Measurements from ENCODE around the gene ST8SIA4. TPM values are rescaled to one million over a fixed set of nuclear protein-coding genes. Genes with fewer than 3 reads are reported as not detected.

Gene ST8SIA4
- total RNA-seq, 1 experiment from 2014 or later = not detected

- Histone ChIP-seq H3K9me2 (ENCODE audit: insufficient read depth) (no peaks in the 10 kb centered on the region; the same call in 1 of the 2 replicates), H3K9me3 (ENCODE audit: control insufficient read depth in 1 of 2, insufficient read depth in 1 of 2, low read depth in 1 of 2, low read length in 2 of 2) (no peaks in the 10 kb centered on the region), H3K27me3 (ENCODE audit: insufficient read depth, low read length) (no peaks in the 10 kb centered on the region), H3K27ac (ENCODE audit: low read depth, low read length) (no peak overlapping the region), H2AFZ (ENCODE audit: low read depth, low read length, poor library complexity, severe bottlenecking) (no peak overlapping the region), H3K4me2 (ENCODE audit: low read length) (no peak overlapping the region), H3K4me1 (ENCODE audit: control insufficient read depth in 1 of 2, insufficient read depth in 2 of 2, low read length in 2 of 2) (peaks cover 0 to 2% of the 10 kb centered on the region in 2 experiments; a peak in 2 of 4 replicates), H3K79me2 (ENCODE audit: insufficient read depth, low read length) (no peaks in the 10 kb centered on the region), H3K36me3 (ENCODE audit: control insufficient read depth in 1 of 2, insufficient read depth in 2 of 2, low read length in 2 of 2) (no peaks in the 10 kb centered on the region), H4K20me1 (ENCODE audit: insufficient read depth) (no peaks in the 10 kb centered on the region), H3K4me3 (replicated peaks in 1 of 2; ENCODE audit: low read depth in 1 of 2, low read length in 2 of 2) (no peak overlapping the region), H3K9ac (ENCODE audit: low read length) (no peak overlapping the region)
- intact Hi-C loops (cut with micrococcal nuclease) = no loop called here
- BruUV-seq (replicated peaks) = no TSS peak
- TF ChIP-seq EZH2 (IDR thresholded peaks at IDR 0.05) (no peak), POLR2A (IDR thresholded peaks at IDR 0.05; ENCODE audit: borderline replicate concordance, extremely low read depth, insufficient read depth, insufficient read length) (no peak)
- POLR2A ChIA-PET = no interaction called here
- CTCF ChIA-PET = no interaction called here
- ATAC-seq (no peak), DNase-seq (ENCODE audit: low read depth, low spot score) (no peak)
- RAD21 ChIA-PET (ENCODE audit: low non-redundant PET in 1 of 2, low total read pairs in 2 of 2, uncharacterized antibody in 2 of 2, unreplicated experiment in 2 of 2) = no interaction called here
These were observed 56.3 kb downstream of the ST8SIA4 start for GRCh38 chr5:100846772-100847171.

DNA sequence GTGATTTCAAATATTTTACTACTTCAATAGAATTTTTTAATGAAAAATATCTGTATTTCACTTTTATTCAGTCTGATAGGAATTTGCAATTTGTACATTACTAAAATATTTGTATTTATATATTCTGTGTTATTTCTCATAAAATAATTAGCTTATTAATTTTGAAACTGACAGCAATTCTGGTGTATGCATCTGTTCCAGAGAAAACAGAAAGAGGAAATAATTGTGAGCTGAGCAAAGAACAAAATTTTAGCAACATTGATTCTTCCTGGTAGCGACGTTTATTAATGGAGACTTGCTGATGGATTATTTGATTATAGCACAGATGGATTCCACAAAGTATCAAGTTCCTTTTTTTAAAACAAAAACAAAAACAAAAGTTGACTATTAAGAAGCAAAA lies 61.0 kb downstream of the ST8SIA4 start:
- ChIA-PET CTCF (no interaction called here), RAD21 (ENCODE audit: low non-redundant PET in 1 of 2, low total read pairs in 2 of 2, uncharacterized antibody in 2 of 2, unreplicated experiment in 2 of 2) (no interaction called here)
- no peak for TF ChIP-seq ZFX (IDR thresholded peaks at IDR 0.05)
- TF ChIP-seq, protein P1, sequence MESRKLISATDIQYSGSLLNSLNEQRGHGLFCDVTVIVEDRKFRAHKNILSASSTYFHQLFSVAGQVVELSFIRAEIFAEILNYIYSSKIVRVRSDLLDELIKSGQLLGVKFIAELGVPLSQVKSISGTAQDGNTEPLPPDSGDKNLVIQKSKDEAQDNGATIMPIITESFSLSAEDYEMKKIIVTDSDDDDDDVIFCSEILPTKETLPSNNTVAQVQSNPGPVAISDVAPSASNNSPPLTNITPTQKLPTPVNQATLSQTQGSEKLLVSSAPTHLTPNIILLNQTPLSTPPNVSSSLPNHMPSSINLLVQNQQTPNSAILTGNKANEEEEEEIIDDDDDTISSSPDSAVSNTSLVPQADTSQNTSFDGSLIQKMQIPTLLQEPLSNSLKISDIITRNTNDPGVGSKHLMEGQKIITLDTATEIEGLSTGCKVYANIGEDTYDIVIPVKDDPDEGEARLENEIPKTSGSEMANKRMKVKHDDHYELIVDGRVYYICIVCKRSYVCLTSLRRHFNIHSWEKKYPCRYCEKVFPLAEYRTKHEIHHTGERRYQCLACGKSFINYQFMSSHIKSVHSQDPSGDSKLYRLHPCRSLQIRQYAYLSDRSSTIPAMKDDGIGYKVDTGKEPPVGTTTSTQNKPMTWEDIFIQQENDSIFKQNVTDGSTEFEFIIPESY (IDR thresholded peaks at IDR 0.05; ENCODE audit: extremely low read depth, insufficient replicate concordance, low read length) = no peak
- no peak for TF ChIP-seq EZH2phosphoT487 (IDR thresholded peaks at IDR 0.05; ENCODE audit: borderline replicate concordance)
- no peak for TF ChIP-seq POLR2AphosphoS5 (IDR thresholded peaks at IDR 0.05; ENCODE audit: low read depth, low read length)
- TF ChIP-seq, protein P2, sequence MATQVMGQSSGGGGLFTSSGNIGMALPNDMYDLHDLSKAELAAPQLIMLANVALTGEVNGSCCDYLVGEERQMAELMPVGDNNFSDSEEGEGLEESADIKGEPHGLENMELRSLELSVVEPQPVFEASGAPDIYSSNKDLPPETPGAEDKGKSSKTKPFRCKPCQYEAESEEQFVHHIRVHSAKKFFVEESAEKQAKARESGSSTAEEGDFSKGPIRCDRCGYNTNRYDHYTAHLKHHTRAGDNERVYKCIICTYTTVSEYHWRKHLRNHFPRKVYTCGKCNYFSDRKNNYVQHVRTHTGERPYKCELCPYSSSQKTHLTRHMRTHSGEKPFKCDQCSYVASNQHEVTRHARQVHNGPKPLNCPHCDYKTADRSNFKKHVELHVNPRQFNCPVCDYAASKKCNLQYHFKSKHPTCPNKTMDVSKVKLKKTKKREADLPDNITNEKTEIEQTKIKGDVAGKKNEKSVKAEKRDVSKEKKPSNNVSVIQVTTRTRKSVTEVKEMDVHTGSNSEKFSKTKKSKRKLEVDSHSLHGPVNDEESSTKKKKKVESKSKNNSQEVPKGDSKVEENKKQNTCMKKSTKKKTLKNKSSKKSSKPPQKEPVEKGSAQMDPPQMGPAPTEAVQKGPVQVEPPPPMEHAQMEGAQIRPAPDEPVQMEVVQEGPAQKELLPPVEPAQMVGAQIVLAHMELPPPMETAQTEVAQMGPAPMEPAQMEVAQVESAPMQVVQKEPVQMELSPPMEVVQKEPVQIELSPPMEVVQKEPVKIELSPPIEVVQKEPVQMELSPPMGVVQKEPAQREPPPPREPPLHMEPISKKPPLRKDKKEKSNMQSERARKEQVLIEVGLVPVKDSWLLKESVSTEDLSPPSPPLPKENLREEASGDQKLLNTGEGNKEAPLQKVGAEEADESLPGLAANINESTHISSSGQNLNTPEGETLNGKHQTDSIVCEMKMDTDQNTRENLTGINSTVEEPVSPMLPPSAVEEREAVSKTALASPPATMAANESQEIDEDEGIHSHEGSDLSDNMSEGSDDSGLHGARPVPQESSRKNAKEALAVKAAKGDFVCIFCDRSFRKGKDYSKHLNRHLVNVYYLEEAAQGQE (IDR thresholded peaks at IDR 0.05; ENCODE audit: low read depth) = no peak
- TF ChIP-seq, protein P3, sequence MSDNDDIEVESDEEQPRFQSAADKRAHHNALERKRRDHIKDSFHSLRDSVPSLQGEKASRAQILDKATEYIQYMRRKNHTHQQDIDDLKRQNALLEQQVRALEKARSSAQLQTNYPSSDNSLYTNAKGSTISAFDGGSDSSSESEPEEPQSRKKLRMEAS (IDR thresholded peaks at IDR 0.05) = no peak
- no peak for TF ChIP-seq SRF (IDR thresholded peaks at IDR 0.05; ENCODE audit: low read depth)
- no peak for TF ChIP-seq RAD21 (IDR thresholded peaks at IDR 0.05; ENCODE audit: low read depth)
- TF ChIP-seq YY1 (IDR thresholded peaks at IDR 0.05; ENCODE audit: extremely low read depth, insufficient replicate concordance, low read depth, low read length) = no peak
- TF ChIP-seq EGR1 (IDR thresholded peaks at IDR 0.05; ENCODE audit: low read depth) = no peak
- no peak for TF ChIP-seq SIN3A (IDR thresholded peaks at IDR 0.05; ENCODE audit: low read depth)
- no peak for TF ChIP-seq EZH2 (IDR thresholded peaks at IDR 0.05)
- no peak for TF ChIP-seq JUND (IDR thresholded peaks at IDR 0.05)
- no peak for TF ChIP-seq FOSL1 (IDR thresholded peaks at IDR 0.05; ENCODE audit: low read depth)

More for the DNA sequence above, 61.0 kb downstream of the ST8SIA4 start:
- Histone ChIP-seq H3K4me3 (replicated peaks in 1 of 2; ENCODE audit: low read depth in 1 of 2, low read length in 2 of 2) (peak overlapping the region in 1 of 2 experiments; percentile 50; a peak in 1 of 4 replicates), H3K27ac (ENCODE audit: low read depth, low read length) (no peak overlapping the region), H2AFZ (ENCODE audit: low read depth, low read length, poor library complexity, severe bottlenecking) (peak overlapping the region; percentile 95), H3K4me2 (ENCODE audit: low read length) (peak overlapping the region; percentile 76), H4K20me1 (ENCODE audit: insufficient read depth) (no peaks in the 10 kb centered on the region), H3K9me2 (ENCODE audit: insufficient read depth) (no peaks in the 10 kb centered on the region; the same call in 1 of the 2 replicates), H3K27me3 (ENCODE audit: insufficient read depth, low read length) (no peaks in the 10 kb centered on the region), H3K9ac (ENCODE audit: low read length) (no peak overlapping the region), H3K36me3 (ENCODE audit: control insufficient read depth in 1 of 2, insufficient read depth in 2 of 2, low read length in 2 of 2) (no peaks in the 10 kb centered on the region), H3K4me1 (ENCODE audit: control insufficient read depth in 1 of 2, insufficient read depth in 2 of 2, low read length in 2 of 2) (peaks cover 0 to 18% of the 10 kb centered on the region in 2 experiments; a peak in 2 of 4 replicates), H3K79me2 (ENCODE audit: insufficient read depth, low read length) (no peaks in the 10 kb centered on the region), H3K9me3 (ENCODE audit: control insufficient read depth in 1 of 2, insufficient read depth in 1 of 2, low read depth in 1 of 2, low read length in 2 of 2) (no peaks in the 10 kb centered on the region)
- intact Hi-C loops (cut with micrococcal nuclease) = no loop called here
- no TSS peak for BruUV-seq (replicated peaks)
- ATAC-seq (no peak), DNase-seq (ENCODE audit: low read depth, low spot score) (no peak)
- POLR2A ChIA-PET = interaction anchor here (1.2 kb wide), 1 partner anchor 9 kb away, joined by 3 read pairs; no protein-coding TSS in a partner anchor
